HepG2 (cell line): ENCODE measurements around the gene KCNF1. TPM values are rescaled to one million over a fixed set of nuclear protein-coding genes. Genes with fewer than 3 reads are reported as not detected.

Experiments
- ATAC-seq: fragments of 200-7000 bp; cut with Tn5 transposase; 3 replicates; pipeline ENCODE4 v1.9.1; 2020; ENCODE audit warnings: mild to moderate bottlenecking, moderate library complexity
- BruUV-seq: library from RNA; stranded (reverse); fragments of 400-500 nt; replicated peaks from 2 replicates; lab custom pipeline; 2021; lab: Mats Ljungman, UMichigan
- CTCF ChIA-PET: fragments of 300-600 bp; formaldehyde crosslinking; extraction: SDS; loops from one replicate; lab custom pipeline; 2021; ENCODE audit warnings: low total read pairs, inconsistent platforms, low intra/inter-chr PET ratio; lab: Yijun Ruan, JAX
- POLR2A ChIA-PET: fragments of 350-600 bp; sonication (Branson Sonifier 250); formaldehyde crosslinking; loops from one replicate; lab custom pipeline; 2020; ENCODE audit warnings: antibody characterized with exemption, inconsistent platforms; lab: Yijun Ruan, JAX
- DNase-seq: peaks from one replicate; pipeline ENCODE4 v3.0.0-alpha.2; 2015; ENCODE audit warnings: low spot score
- FAIRE-seq: peaks from 3 replicates; lab custom pipeline; 2011; peaks lifted over from hg19 to GRCh38; lab: Jason Lieb, UNC
- H2AFZ ChIP-seq: one replicate; pipeline ENCODE4 v1.6.1; 2011; ENCODE audit warnings: low read length, inconsistent platforms
- H3K27ac ChIP-seq: fragments of 300-600 bp; 3 replicates; pipeline ENCODE4 v1.8.0; 2011; ENCODE audit warnings: mixed run types, mild to moderate bottlenecking, mixed read lengths, low read length, inconsistent platforms; ENCODE audit not compliant: insufficient read depth; ENCODE audit errors: extremely low read length
- H3K27me3 ChIP-seq, 2 experiments: fragments of 200-600 bp in 1 of 2; 2 replicates in 1 of 2; 3 replicates in 1 of 2; pipeline versions ENCODE4 v1.6.0 to v1.8.0; 2011; ENCODE audit warnings: low read length in 2 of 2, mild to moderate bottlenecking in 2 of 2, moderate library complexity in 2 of 2, inconsistent platforms in 1 of 2; ENCODE audit not compliant: insufficient read depth in 2 of 2, control insufficient read depth in 1 of 2
- H3K36me3 ChIP-seq, 2 experiments: fragments of 200-600 bp in 1 of 2; replicated peaks in 1 of 2; 2 replicates in 1 of 2; 3 replicates in 1 of 2; pipeline versions ENCODE4 v1.5.1 to v1.8.0; 2011; ENCODE audit warnings: low read length in 2 of 2, inconsistent platforms in 1 of 2; ENCODE audit not compliant: insufficient read depth in 2 of 2, control insufficient read depth in 1 of 2
- H3K4me1 ChIP-seq: 2 replicates; pipeline ENCODE4 v1.5.1; 2012; ENCODE audit warnings: low read length, inconsistent platforms; ENCODE audit not compliant: insufficient read depth
- H3K4me2 ChIP-seq: 2 replicates; pipeline ENCODE4 v1.6.0; 2011; ENCODE audit warnings: low read depth, low read length, inconsistent platforms
- H3K4me3 ChIP-seq, 3 experiments: fragments of 200-600 bp in 1 of 3; sonication (generic), shearing (Covaris generic) in 1 of 3; replicated peaks in 1 of 3; 2 replicates each; pipeline ENCODE4 v1.5.1; 2011 to 2016; ENCODE audit warnings: low read length in 3 of 3, inconsistent platforms in 2 of 3, low read depth in 2 of 3, mild to moderate bottlenecking in 2 of 3, control low read depth in 1 of 3, mixed read lengths in 1 of 3; ENCODE audit not compliant: insufficient read depth in 1 of 3
- H3K79me2 ChIP-seq: one replicate; pipeline ENCODE4 v1.6.1; 2011; ENCODE audit warnings: low read length, inconsistent platforms; ENCODE audit not compliant: insufficient read depth
- H3K9ac ChIP-seq: 2 replicates; pipeline ENCODE4 v1.6.0; 2011; ENCODE audit warnings: mild to moderate bottlenecking, low read depth, low read length, inconsistent platforms; ENCODE audit not compliant: insufficient read depth
- H3K9me3 ChIP-seq: 2 replicates; pipeline ENCODE4 v1.5.1; 2012; ENCODE audit warnings: mild to moderate bottlenecking, low read length
- H4K20me1 ChIP-seq: 2 replicates; pipeline ENCODE4 v1.6.0; 2011; ENCODE audit warnings: inconsistent platforms, mild to moderate bottlenecking, low read length, moderate library complexity; ENCODE audit not compliant: insufficient read depth
- ATM ChIP-seq: fragments of 450-650 bp; IDR thresholded peaks from 2 replicates; pipeline ENCODE4 v1.7.1; 2017; ENCODE audit warnings: mild to moderate bottlenecking, borderline replicate concordance
- CHD2 ChIP-seq: IDR thresholded peaks from 2 replicates; pipeline ENCODE4 v1.6.1; 2011; ENCODE audit warnings: low read depth, low read length, improper control_type of control experiment
- GATAD1 ChIP-seq: IDR thresholded peaks from 2 replicates; pipeline ENCODE4 v1.6.1; 2016; ENCODE audit warnings: missing genetic modification reagents, missing compliant biosample characterization
- HES4 ChIP-seq: sonication (generic); formaldehyde crosslinking; IDR thresholded peaks from 2 replicates; pipeline ENCODE4 v1.9.0; 2021; ENCODE audit warnings: mild to moderate bottlenecking, missing genetic modification reagents, borderline replicate concordance
- HMG20B ChIP-seq: conservative IDR thresholded peaks from 2 replicates; pipeline ENCODE4 v1.6.1; 2016; ENCODE audit warnings: missing genetic modification reagents, missing compliant biosample characterization
- KDM5B ChIP-seq: sonication (generic); formaldehyde crosslinking; IDR thresholded peaks from 2 replicates; pipeline ENCODE4 v1.4.0; 2020; ENCODE audit warnings: missing genetic modification reagents, mild to moderate bottlenecking, borderline replicate concordance
- KMT2B ChIP-seq: IDR thresholded peaks from 2 replicates; pipeline ENCODE4 v1.6.1; 2016; ENCODE audit warnings: missing genetic modification reagents, missing compliant biosample characterization
- PITX1 ChIP-seq: sonication (generic); formaldehyde crosslinking; IDR thresholded peaks from 2 replicates; pipeline ENCODE4 v1.5.1; 2020; ENCODE audit warnings: mild to moderate bottlenecking, missing genetic modification reagents
- RFXANK ChIP-seq: IDR thresholded peaks from 2 replicates; pipeline ENCODE4 v1.6.1; 2016
- ZNF264 ChIP-seq: sonication (generic); formaldehyde crosslinking; IDR thresholded peaks from 2 replicates; pipeline ENCODE4 v1.4.0; 2020; ENCODE audit warnings: missing genetic modification reagents
- ZNF552 ChIP-seq: sonication (generic); formaldehyde crosslinking; IDR thresholded peaks from 2 replicates; pipeline ENCODE4 v1.9.0; 2022; ENCODE audit warnings: missing genetic modification reagents, mild to moderate bottlenecking, borderline replicate concordance
- ZNF878 ChIP-seq: sonication (generic); formaldehyde crosslinking; IDR thresholded peaks from 2 replicates; pipeline ENCODE4 v1.8.1; 2023; ENCODE audit warnings: mild to moderate bottlenecking, missing genetic modification reagents, moderate library complexity
- WGBS: methylation state at CpG from one replicate; pipeline ENCODE4 v1.1.6; 2017; ENCODE audit warnings: low lambda C conversion rate; 5-methylcytosine and 5-hydroxymethylcytosine counted together
- in situ Hi-C: cut with HindIII; loops from 2 replicates; pipeline ENCODE4 v1.10.0; 2017; ENCODE audit warnings: low pct_unique_long_range_greater_than_20kb; ENCODE audit not compliant: extremely low pct_ligation_motif_present
- intact Hi-C: fragments of 100-400 bp; cut with micrococcal nuclease; formaldehyde crosslinking; loops from one replicate; pipeline ENCODE4 v1.10.0; 2022; ENCODE audit not compliant: unreplicated experiment
- polyA plus RNA-seq, 8 experiments: library from polyadenylated mRNA; depleted of rRNA in 3 of 8; stranded (reverse) in 7 of 8; unstranded in 1 of 8; fragments of >200 nt; fragmentation: Illumina TruSeq in 4 of 8; extraction: Trizol in 4 of 8; gene quantifications; 2 replicates each; pipeline versions ENCODE4 v1.2.1 to v1.2.3, GENCODE V29; 2011 to 2016; ENCODE audit warnings: low read depth in 4 of 8, missing spikeins in 1 of 8, mixed read lengths in 1 of 8; ENCODE audit not compliant: insufficient read depth in 1 of 8
- total RNA-seq, 5 experiments: library from RNA; depleted of rRNA; stranded (reverse); fragments of >200 nt; fragmentation: Illumina TruSeq; extraction: Trizol; gene quantifications; 2 replicates each; pipeline ENCODE4 v1.2.3, GENCODE V29; 2016; ENCODE audit warnings: low read depth in 1 of 5
- TF ChIP-seq, protein P1 (sequence below): sonication (generic); formaldehyde crosslinking; IDR thresholded peaks from 2 replicates; pipeline ENCODE4 v1.4.0; 2020; ENCODE audit warnings: missing genetic modification reagents
- TF ChIP-seq, protein P2 (sequence below): IDR thresholded peaks from 2 replicates; pipeline ENCODE4 v1.6.1; 2016; ENCODE audit warnings: low read depth, missing genetic modification reagents, missing compliant biosample characterization
- TF ChIP-seq, protein P3 (sequence below): sonication (generic); formaldehyde crosslinking; IDR thresholded peaks from 2 replicates; pipeline ENCODE4 v1.9.0; 2022; ENCODE audit warnings: missing genetic modification reagents, mild to moderate bottlenecking, borderline replicate concordance

KCNF1 gene
- total and polyA plus RNA-seq, 2 of the 13 experiments (the other 11 are each of a cell fraction or from before 2014, with no cell fraction given), result 0.09 to 0.12 TPM

- CTCF ChIA-PET, result no interaction called here
- DNase-seq, result no peak
- 41% methylated on average over 9 of the region's 10 CpGs for WGBS
Measured at GRCh38 chr2:10865841-10866240, 45.9 kb upstream of the KCNF1 start.

More at GRCh38 chr2:10865841-10866240, 45.9 kb upstream of the KCNF1 start:
- no peak overlapping the region for H3K27ac ChIP-seq
- no peak for ATAC-seq
- TF ChIP-seq ZNF878 (CRISPR knock-in tag), result no peak
- TF ChIP-seq, protein P1, sequence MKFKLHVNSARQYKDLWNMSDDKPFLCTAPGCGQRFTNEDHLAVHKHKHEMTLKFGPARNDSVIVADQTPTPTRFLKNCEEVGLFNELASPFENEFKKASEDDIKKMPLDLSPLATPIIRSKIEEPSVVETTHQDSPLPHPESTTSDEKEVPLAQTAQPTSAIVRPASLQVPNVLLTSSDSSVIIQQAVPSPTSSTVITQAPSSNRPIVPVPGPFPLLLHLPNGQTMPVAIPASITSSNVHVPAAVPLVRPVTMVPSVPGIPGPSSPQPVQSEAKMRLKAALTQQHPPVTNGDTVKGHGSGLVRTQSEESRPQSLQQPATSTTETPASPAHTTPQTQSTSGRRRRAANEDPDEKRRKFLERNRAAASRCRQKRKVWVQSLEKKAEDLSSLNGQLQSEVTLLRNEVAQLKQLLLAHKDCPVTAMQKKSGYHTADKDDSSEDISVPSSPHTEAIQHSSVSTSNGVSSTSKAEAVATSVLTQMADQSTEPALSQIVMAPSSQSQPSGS, result no peak
- no peak for TF ChIP-seq CHD2
- TF ChIP-seq KDM5B (CRISPR knock-in tag), result no peak
- TF ChIP-seq ATM, result no peak
- TF ChIP-seq ZNF264 (CRISPR knock-in tag), result no peak
- no peak for TF ChIP-seq ZNF552 (CRISPR knock-in tag)
- no peak for TF ChIP-seq GATAD1 (CRISPR knock-in tag)
- TF ChIP-seq, protein P2, sequence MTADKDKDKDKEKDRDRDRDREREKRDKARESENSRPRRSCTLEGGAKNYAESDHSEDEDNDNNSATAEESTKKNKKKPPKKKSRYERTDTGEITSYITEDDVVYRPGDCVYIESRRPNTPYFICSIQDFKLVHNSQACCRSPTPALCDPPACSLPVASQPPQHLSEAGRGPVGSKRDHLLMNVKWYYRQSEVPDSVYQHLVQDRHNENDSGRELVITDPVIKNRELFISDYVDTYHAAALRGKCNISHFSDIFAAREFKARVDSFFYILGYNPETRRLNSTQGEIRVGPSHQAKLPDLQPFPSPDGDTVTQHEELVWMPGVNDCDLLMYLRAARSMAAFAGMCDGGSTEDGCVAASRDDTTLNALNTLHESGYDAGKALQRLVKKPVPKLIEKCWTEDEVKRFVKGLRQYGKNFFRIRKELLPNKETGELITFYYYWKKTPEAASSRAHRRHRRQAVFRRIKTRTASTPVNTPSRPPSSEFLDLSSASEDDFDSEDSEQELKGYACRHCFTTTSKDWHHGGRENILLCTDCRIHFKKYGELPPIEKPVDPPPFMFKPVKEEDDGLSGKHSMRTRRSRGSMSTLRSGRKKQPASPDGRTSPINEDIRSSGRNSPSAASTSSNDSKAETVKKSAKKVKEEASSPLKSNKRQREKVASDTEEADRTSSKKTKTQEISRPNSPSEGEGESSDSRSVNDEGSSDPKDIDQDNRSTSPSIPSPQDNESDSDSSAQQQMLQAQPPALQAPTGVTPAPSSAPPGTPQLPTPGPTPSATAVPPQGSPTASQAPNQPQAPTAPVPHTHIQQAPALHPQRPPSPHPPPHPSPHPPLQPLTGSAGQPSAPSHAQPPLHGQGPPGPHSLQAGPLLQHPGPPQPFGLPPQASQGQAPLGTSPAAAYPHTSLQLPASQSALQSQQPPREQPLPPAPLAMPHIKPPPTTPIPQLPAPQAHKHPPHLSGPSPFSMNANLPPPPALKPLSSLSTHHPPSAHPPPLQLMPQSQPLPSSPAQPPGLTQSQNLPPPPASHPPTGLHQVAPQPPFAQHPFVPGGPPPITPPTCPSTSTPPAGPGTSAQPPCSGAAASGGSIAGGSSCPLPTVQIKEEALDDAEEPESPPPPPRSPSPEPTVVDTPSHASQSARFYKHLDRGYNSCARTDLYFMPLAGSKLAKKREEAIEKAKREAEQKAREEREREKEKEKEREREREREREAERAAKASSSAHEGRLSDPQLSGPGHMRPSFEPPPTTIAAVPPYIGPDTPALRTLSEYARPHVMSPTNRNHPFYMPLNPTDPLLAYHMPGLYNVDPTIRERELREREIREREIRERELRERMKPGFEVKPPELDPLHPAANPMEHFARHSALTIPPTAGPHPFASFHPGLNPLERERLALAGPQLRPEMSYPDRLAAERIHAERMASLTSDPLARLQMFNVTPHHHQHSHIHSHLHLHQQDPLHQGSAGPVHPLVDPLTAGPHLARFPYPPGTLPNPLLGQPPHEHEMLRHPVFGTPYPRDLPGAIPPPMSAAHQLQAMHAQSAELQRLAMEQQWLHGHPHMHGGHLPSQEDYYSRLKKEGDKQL, result no peak
- no peak for TF ChIP-seq RFXANK
- no peak for TF ChIP-seq KMT2B (CRISPR knock-in tag)
- TF ChIP-seq PITX1 (CRISPR knock-in tag), result no peak
- TF ChIP-seq, protein P3, sequence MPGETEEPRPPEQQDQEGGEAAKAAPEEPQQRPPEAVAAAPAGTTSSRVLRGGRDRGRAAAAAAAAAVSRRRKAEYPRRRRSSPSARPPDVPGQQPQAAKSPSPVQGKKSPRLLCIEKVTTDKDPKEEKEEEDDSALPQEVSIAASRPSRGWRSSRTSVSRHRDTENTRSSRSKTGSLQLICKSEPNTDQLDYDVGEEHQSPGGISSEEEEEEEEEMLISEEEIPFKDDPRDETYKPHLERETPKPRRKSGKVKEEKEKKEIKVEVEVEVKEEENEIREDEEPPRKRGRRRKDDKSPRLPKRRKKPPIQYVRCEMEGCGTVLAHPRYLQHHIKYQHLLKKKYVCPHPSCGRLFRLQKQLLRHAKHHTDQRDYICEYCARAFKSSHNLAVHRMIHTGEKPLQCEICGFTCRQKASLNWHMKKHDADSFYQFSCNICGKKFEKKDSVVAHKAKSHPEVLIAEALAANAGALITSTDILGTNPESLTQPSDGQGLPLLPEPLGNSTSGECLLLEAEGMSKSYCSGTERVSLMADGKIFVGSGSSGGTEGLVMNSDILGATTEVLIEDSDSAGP (CRISPR knock-in tag), result no peak
- no peak for TF ChIP-seq HMG20B (CRISPR knock-in tag)
- TF ChIP-seq HES4 (CRISPR knock-in tag), result no peak
- TF ChIP-seq, all 625 proteins: peak for 0
- Histone ChIP-seq H3K27me3 (peaks cover 11 to 76% of the 10 kb centered on the region in 2 experiments; a peak in 4 of 5 replicates), H3K36me3 (no peaks in the 10 kb centered on the region), H3K4me2 (no peak overlapping the region), H3K9ac (no peak overlapping the region), H3K9me3 (no peaks in the 10 kb centered on the region), H3K4me3 (no peak overlapping the region), H4K20me1 (no peaks in the 10 kb centered on the region), H2AFZ (no peak overlapping the region), H3K79me2 (no peaks in the 10 kb centered on the region), H3K4me1 (no peaks in the 10 kb centered on the region)
- FAIRE-seq, result no peak
- intact Hi-C loops (no loop called here), in situ Hi-C loops (no loop called here)
- no TSS peak for BruUV-seq
- POLR2A ChIA-PET, result no interaction called here
